Stimulated activated CD4-positive, alpha-beta T cell treated with anti-CD3 and anti-CD28 coated beads, Interleukin-12 subunit alpha, Interleukin-12 subunit beta, amount 100 ng/mL, for 24 hours (primary cell): Measurements from ENCODE around the gene ARHGEF17.
A peak's percentile ranks its signal among the peaks of the same experiment; 100 is the strongest.

ENCODE experiments used
- DNase-seq, 2 experiments: peaks; one replicate each; pipeline ENCODE4 v3.0.0-alpha.2; 2020; ENCODE audit warnings: low read depth in 2 of 2

Gene ARHGEF17

DNA sequence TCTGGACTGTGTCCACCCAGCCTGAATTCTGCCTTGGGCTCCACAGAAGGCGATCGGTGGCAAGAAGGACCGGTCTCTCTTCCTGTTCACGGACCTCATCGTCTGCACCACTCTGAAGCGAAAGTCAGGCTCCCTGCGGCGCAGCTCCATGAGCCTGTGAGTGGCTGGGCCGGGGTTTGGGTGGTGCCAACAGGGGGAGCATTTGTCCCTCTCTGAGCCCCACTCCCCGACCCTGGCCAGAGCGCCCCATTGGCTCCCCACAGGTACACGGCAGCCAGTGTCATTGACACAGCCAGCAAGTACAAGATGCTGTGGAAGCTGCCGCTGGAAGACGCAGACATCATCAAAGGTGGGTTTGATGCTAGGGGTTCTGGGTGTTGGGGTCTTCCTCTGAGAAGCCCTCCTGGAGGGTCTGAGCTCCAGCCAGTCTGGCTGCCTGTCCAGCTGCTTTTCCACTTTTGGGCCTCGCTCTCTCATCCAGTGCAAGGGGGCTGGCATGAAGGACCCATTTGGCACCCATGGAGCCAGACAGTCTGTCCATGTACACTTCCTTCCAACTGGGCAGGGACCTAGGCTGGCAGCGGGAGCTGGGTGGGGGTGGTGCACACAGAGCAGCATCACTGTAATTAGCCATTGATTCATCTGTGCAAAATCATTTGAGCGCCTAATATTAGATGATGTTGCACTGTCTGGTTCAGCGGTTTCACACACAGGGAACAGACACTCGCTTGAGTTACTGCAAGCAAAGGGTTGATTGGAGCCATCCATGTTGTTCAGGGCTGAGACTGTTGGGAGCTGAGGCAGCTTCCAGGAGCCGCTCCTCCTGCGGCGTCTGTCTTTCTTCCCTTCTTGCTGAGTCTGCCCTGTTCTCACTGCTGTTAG, 49.1 kb downstream of the ARHGEF17 start:
- no peak for DNase-seq

DNA sequence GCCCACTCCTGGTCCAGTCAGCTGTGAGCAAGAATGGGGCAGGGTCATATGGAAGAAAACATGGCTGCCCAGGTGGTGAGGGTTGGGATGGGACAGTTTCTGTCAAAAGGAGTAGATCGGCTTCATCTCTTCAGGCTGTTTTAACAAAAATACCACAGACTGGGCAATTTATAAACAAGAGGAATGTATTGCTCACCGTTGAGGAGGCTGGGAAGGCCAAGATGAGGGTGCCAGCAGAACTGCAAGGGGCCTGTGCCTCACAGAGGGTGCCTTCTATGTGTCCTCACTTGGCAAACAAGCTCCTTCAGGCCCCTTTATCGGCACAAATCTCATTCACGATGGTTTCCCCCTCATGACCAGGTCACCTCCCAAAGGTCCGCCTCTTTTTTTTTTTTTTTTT, 50.0 kb downstream of the ARHGEF17 start:
- DNase-seq: no peak

DNA sequence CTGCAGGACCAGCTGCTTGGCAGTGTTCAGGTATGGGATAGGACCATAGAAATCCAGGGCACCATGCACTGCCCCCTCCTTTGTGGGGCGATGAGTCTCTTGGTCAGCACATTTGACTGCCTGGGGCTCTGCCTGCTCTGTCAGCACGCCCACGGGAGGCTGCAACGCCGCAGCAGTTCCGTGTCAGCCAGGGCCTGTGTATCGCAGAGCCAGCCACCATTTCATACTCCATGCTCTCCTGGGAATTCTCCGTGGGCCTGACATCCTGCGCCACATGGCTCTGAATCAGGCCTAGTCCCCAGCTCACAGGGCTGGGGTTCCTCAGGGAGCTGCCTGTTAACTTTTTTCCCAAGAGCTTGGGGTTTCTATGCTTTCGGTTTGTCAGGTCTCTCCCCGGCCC, 51.3 kb downstream of the ARHGEF17 start:
- DNase-seq: no peak

DNA sequence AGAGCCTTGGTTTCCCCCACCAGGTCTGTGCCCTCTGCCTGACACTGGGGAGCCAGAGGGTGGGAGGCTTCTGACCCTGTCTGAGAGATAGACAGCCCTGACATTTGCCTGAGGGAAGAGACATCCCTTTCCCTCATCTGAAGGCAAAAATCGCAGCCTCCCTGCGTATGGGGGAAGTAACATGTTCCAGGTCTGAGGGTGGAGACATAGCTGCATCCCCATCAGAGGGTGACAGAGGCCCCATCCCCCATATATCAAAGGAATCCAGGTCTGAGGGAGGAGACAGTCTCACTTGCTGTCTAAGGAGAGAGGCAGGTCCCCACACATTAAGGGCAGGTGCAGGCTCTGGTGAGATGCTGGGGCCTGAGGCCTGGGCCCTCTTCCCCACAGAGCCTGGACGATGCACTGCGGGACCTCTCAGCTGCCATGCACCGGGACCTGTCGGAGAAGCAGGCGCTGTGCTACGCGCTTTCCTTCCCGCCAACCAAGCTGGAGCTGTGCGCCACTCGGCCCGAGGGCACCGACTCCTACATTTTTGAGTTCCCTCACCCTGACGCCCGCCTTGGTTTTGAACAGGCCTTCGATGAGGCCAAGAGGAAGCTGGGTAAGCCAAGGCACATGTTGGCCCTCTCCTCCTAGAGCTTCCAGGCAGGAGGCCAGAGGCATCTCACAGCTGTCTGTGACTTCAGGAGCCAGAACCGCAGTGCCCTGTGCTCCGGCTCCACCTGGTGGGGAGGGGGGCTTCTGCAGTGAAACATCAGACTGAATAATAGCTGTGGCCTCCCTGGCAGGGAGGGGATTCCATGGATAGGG, 52.1 kb downstream of the ARHGEF17 start:
- peak in 1 of 2 experiments; percentile 19 for DNase-seq

DNA sequence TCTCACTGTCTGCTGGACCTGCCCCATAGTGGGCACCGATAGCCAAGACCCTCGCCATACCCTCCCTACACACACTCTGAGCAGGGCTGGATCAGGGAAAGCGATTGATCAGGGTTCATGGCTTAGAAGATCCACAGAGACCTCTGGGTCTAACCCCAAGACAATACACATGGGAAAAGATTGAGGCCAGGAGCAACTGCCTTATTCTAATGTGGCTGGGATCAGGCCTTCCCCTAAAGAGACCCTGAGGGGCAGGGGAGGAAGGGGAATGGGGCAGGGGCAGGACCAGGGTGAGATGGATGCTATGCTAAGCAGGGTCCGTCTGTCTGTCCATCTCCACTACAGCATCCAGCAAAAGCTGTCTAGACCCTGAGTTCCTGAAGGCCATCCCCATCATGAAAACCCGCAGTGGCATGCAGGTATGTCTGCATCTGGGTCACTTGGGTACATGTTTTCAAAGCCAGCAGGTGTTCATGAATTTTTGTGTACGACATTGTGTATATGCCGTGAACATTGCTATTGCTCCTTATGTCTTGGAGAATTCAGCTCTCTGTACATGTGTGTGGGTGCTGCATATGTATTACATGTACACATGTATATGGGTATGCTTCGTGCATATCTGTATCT, 52.8 kb downstream of the ARHGEF17 start:
- no peak for DNase-seq

DNA sequence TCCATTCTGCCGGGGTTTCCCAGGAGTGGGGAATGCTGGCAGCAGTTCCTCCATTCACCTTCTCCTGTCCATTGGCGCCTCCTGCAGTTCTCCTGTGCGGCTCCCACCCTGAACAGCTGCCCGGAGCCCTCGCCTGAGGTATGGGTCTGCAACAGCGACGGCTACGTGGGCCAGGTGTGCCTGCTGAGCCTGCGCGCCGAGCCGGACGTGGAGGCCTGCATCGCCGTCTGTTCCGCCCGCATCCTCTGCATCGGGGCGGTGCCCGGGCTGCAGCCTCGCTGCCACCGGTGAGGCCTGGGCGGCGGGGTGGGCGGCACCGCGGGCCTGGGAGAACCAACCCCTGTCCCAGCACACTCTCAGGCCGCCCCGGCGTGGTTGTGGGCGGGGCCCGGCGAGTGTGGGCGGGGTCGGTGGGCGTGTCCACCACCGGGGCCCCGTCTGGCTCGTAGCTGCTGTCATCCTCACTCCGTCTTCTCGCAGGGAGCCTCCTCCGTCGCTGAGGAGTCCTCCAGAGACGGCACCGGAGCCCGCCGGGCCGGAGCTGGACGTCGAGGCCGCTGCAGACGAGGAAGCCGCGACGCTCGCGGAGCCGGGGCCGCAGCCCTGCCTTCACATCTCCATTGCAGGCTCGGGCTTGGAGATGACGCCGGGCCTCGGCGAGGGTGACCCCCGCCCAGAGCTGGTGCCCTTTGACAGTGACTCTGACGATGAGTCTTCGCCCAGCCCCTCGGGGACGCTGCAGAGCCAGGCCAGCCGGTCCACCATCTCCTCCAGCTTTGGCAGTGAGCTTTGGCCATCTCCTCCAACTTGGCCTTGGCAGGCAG, 54.1 kb downstream of the ARHGEF17 start:
- no peak for DNase-seq

DNA sequence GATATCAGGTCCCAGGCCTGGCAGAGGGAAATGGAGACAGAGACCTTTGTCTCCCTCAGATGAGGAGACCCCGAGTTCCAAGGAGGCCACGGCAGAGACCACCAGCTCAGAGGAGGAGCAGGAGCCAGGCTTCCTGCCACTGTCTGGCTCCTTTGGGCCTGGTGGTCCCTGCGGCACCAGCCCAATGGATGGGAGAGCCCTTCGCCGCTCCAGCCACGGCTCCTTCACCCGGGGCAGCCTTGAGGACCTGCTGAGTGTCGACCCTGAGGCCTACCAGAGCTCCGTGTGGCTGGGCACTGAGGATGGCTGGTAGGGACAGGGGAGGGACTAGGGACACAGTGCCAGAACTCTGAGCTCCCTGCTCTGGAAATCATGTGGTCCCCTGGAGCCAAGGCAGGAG, 55.1 kb downstream of the ARHGEF17 start:
- no peak for DNase-seq

DNA sequence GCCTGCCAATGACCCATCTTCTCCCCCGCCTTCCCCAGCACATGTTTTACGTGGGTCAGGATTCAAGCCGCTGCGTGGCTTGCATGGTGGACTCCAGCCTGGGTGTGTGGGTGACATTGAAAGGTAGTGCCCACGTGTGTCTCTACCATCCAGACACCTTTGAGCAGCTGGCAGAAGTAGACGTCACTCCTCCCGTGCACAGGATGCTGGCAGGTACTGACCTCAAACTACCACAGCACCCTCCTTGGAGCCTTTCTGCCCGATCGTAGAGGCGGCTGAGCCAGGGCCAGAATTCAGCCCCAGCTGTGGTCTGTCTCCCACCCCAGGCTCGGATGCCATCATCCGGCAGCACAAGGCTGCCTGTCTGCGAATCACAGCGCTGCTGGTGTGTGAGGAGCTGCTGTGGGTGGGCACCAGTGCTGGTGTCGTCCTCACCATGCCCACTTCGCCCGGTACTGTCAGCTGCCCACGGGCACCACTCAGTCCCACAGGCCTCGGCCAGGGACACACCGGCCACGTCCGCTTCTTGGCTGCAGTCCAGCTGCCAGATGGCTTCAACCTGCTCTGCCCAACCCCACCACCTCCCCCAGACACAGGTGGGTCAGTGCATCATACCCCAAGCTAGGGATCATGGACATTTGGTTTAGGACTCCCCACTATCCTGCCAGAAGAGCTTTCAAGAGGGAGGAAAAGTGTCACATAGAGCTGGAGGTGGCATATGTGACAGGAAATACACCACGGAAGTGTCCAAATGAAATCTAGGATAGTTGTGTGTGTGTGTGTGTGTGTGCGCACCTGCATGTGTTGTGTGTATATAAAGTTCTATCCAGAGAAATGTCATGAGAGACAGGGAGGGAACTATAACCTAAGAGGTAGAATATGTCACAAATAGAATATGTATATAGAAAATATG, 57.5 kb downstream of the ARHGEF17 start:
- DNase-seq: no peak

DNA sequence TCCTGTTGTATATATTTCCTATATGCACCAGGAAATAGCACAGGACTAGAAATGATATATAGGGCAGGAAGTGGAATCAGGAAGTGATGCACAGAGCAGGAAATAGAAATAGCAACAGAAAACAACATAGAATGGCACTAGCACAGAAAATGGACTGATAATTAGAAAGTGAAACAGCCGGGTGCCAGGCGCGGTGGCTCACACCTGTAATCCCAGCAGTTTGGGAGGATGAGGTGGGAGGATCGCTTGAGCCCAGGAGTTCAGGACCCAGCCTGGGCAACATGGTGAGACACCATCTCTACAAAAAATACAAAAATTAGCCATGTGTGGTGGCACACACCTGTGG, 58.2 kb downstream of the ARHGEF17 start:
- no peak for DNase-seq

DNA sequence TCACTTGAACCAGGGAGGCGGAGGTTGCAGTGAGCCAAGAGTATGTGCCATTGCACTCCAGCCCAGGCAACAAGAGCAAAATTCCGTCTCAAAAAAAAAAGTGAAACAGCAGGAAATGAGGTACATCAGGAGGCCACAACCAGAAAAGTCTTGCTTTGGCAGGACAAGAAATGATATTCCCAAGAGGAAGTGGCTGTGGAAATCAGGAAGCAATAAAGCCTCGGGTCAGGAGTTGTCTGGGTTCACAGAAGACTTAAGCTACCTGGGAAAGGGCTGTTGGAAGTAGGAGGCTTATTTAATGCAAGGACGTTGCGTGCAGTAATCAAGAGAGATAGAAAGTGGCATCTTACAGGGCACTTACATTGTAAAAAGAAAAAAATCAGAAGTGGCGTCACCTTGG, 58.9 kb downstream of the ARHGEF17 start:
- DNase-seq: no peak

DNA sequence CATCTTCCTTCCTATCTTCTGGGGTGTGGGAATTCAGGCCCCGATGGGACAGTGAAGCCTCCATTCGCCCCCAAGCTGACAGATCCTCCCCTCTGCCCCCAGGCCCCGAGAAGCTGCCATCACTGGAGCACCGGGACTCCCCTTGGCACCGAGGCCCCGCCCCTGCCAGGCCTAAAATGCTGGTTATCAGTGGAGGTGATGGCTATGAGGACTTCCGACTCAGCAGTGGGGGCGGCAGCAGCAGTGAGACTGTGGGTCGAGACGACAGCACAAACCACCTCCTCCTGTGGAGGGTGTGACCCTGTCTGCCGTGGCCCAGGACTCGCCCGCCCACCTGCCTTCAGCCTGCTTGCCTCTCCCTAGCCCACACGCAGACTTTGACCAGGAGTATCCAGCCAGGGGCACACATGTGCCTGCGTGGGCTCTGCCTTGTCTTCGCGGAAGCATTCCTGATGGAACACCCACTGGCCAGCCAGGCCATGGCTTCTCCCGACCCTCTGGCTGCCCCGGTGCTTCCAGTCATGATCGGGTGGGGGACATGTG, 59.5 kb downstream of the ARHGEF17 start:
- DNase-seq: no peak

DNA sequence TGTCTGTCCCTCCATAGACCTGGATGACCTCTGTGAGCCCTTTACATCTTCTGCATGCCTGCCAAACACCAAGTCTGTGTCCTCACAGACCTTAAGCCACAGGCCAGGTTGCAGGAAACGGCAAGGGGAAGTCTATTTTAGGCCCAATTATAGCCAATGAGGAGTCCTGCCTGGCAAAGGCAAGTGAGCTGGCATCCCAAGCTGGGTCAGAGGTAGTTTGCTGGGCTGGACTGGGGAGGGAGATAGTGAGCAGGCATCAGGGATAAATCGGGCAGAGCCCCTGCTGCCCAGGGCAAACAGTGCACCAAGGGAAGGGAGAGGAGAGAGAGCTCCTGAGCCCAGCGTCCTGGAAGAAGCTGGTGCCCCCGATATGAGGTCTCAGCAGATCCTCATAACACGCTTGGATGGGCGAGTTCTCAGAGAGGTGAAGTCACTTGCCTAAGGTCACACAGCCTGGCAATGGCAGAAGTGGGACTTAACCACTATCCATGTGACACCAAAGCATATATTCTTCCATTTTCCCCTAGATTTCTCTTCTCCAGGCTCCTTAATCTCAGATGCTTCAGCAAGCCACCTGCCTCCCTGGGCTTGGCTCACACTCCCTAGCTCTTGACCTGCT, 64.4 kb downstream of the ARHGEF17 start:
- no peak for DNase-seq

DNA sequence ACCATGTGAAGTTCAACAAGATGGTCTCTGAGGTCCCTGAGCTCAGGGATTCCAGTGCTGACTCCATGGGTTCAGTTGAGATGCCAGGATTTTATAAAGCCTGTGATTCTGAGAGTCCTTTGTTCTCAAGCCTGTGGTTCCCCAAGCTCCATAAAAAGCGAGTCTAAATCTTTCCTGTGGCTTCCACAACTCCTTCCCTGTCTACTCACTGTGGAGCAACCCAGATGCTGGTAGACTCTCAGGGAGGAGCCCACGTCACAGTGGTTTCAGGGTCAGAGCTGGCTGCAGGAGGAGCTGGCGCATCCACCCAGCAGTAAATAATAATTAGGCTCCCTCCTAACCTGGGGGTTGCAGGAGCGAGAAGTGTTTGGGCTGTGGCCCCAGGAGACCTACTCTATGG, 66.1 kb downstream of the ARHGEF17 start:
- no peak for DNase-seq

DNA sequence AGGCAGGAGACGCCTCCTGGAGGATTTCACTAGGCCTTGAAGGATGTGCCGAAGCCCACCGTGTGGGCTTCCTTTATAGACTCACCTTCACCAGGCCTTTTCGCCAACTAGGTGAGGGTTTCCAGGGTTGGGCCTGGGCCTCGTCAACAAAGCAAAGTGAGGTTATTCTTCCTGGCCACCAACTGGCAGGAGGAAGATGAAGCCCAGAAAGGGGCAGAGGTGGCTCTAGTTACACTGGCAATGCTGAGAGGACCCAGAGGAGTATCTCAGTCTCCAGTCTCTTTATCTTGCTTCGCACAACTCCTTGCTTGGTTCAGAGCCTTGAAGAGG, 67.7 kb downstream of the ARHGEF17 start:
- DNase-seq: no peak

DNA sequence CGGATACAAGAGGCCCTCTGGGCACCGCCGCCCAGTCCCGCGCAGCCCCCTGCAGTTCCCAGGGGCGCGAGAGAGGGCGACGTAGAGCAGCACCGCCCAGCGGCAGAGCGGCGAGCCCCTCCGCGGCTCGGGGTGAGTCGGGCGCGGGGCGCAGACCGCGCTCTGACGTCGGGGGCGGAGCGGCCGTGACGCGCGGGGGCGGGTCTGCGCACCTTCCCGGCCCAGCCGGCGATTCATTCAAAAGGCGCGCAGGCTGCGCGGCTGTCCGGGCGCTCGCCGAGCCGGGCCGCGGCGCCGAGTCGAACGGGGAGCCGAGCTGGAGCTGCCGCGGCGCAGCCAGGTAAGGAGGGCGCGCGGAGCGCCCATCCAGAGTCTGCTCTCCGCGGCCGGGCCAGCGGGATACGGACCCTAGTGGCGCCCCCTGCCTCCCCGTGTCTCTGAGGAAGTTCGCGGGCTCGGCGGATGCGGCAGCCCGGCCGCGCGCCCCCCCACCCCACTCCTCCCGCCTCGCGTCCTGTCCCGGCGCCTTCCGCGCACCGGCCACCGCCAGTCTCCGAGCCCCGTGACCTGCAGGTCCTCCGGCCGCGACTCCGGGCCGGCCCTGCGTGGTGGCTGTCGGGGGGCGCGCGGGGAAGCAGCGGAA, 68.2 kb downstream of the ARHGEF17 start, which contains the start of gene RELT:
TSS of gene RELT (plus strand) at position 240 of the 643 bp plus-strand sequence. CDS start 12,738 bp downstream, outside the sequence.
- peak; percentile 86 to 92 for DNase-seq

DNA sequence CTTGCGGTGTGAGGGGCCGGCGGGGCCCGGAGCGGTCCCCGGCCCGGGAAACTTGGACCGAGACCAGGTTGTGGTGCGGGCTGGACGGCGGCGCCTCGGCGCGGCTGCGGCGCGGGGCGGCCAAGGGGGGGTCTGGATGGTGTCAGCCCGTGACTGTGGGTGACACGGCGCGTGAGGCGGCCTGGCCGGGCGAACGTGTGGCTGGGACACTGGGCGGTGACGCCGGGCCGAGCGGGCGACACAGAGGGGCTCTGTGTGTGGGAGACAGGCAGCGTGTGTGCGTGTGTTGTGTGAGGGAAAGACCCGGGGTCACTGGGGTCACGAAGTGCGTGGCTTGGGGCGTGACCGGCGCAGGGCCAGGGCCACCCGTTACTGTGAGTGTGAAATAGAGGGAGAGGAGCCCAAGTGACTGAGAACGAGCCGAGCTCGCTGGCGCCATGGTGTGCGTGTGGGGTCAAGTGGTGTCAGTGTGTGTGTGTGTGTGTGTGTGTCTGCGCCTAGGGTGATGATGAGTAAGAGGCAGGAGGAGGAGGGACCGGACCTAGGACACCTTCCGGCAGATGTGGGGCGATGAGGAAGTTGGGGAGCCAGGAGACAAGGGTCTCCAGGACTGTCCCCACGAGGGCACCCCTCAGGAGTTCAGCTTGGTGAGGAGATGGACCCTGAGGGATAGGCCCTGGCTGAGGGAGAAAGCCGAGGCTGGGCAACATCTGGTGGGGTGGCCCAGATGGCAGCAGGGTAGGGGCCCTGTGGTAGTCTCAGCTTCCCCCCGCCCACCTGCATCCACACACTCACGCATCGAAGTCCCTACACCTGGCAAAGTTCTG, 68.9 kb downstream of the ARHGEF17 start:
- DNase-seq: peak; percentile 28 to 52

DNA sequence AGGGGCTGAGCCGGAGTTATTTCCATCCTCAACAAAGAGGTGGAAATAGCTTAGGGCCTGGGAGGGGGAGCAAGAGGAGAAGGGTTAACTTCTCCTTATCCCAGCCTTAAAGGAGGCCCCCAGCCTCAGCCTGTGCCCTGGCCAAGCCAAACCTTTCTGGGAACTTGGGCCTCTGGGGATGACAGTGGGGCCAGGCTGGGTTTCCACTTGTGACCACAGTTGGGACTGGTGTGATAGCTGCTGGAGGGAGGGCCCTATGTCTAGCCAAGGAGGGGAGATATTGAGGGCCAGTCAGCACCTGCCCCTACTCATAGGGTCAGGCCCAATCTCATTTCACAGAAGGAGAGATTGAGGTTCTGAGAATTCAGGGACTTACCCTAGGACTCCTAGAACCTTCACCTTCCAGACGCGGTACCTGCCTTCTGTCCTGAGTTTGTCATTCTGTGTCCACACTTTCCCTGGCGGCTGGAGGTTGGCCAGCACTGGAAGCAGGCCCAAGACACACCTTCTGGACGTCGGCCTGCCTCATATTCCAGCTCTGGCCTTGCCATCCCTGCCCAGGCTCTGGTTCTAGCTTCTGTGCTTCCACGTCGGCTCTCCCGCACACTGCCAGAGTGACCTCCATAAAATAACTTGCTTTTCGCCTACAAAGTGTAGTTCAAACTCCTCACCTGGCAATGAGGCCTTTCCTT, 71.3 kb downstream of the ARHGEF17 start:
- no peak for DNase-seq

DNA sequence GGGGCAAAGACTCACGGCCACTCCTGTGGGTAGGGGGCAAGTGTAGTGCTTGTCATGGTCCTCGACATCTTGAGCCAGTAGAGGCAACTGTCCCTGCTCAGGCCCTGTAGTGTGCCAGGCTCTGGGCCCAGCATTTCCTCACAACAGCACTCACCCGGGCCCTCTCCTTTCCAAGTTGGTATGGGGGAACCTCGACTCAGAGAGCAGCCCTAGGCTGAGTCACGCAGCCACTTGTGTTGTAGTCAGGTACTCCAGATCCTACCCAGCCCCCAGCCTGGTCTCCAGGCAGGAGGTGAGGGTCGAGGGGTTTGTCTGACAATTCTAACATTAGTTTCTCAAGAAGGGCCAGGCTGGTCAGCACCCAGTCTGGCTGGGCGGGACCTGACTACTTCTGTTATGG, 72.3 kb downstream of the ARHGEF17 start:
- DNase-seq: no peak
